ENCODE measurements around the gene ENKD1. TPM values are rescaled to one million over a fixed set of nuclear protein-coding genes. Genes with fewer than 3 reads are reported as not detected.

ENKD1 gene, protein sequence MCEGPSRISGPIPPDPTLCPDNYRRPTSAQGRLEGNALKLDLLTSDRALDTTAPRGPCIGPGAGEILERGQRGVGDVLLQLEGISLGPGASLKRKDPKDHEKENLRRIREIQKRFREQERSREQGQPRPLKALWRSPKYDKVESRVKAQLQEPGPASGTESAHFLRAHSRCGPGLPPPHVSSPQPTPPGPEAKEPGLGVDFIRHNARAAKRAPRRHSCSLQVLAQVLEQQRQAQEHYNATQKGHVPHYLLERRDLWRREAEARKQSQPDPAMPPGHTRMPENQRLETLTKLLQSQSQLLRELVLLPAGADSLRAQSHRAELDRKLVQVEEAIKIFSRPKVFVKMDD
- total RNA-seq, result 12.8 and 26.7 TPM in 2 replicates

DNA sequence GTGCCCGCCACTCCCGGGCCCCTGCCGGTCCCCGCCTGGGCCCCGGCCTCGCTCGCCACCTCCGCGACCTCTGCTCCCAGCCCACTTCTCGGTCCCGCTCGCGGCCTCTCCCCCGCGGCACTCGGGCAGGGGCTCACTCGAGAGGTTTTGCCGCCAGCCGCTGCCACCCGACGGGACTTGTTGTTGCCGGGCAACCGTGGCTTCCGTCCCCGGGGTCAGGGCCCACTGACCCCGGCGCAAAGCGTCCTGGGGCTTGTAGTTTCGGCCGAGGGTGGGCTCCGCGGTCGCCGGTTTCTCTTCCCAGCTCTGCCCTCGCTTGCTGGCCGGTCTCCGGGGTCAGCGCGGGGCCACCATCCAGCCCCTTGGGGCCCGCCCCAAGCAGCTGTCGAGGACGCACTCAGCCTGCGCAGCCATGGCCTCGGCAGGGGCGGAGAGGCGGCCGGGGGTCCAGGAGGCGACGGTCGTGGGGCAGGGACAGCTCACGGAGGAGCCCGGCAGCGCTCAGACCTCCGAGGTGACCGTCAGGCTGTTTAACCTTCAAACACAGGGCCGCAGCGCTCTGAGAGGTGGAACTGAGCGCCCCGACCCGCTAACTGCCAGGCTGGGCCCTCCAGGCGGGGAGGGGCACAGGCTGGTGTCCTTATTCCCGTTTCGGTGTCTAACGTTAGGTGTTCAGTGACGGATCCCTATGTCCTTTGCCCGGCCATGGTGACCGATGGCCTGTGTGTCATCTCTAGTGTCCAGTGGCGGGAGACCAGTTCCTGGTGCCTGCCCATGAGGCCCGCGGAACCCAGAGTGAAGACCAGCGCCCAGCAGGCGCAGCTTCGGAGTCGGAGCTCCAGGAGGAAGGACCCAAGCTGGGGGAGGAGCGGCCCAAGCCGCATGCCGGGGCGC, at the start of gene ENKD1, which contains the start of gene C16orf86:
ENKD1 (minus strand) TSS at position 192 of the 894 bp plus-strand sequence. CDS start 308 bp downstream, outside the sequence.
C16orf86 (plus strand) TSS at position 256 of the 894 bp plus-strand sequence; CDS start at position 413, 157 bp downstream.

DNA sequence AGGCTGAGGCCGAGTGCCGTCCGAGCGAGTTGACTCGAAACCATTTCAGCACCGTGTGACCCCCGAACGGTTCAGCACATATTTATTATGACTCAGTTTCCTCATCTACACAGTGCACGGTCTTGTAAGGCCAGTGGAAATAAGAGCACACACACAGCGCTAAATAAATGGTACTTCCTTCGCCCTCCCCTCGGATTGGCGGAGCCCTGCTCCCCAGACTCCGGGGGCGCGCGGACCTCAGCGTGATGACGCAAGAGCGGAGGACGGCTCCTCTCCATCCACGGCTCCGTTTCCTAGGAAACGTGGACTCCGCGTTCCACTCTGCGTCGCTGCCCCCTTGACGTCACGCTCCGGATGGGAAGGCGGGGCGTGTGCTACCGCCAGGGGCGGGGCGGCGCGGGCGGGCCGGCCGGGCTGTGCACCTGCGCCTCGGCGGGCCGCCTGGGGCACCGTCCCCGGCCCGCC, 6.0 kb downstream of the ENKD1 start, which contains the start of gene PARD6A:
PARD6A (plus strand) TSS at position 397 of the 465 bp plus-strand sequence. CDS start 79 bp downstream, outside the sequence.

DNA sequence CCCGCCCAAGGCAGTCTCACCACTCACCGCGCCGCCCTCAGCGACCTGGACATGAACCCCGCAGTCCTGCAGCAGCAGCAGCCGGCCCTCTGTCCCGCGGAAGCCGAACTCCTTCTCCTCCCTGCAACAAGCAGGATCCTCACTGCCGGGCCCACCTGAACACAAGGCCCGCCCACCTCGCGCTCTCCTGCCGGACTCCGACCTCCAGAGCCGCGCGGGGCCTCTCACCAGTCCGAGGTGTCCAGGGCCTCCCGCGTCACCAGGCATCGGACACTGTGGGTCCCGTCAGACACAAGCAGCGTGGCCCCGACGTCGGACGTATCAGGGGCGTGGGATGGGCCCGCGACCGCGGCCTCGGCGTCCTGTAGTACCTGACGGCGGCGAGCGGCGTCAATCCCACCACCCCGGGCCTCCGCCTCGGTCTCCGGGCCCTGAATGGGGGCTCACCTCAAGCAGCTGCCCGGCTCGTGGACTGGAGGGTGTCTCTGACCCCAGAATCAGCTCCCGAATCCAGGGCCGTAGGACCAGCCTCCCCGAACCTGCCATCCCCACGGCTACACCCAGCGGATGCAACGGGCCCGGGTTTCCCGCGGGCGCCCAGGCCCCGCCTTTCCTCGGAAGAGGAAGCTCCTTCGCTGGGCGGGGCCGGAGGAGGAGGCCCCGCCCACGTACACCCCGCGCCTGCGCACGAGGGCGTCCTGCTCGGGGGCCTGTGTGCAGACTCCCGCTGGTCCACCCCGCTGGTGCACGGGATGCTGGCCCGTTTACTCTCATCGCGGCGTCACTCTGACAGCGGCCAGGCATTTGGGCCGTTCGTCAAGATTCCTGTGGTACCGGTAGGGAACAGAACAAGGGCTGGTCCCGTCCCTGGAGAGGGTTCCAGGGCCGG, 6.6 kb downstream of the ENKD1 start, which contains the start of gene ACD:
ACD (minus strand) TSS at position 586 of the 889 bp plus-strand sequence; CDS start at position 546, 40 bp downstream.

Other genes with a start within 250 kb of the ENKD1 start
- gene HSD11B2, start 235.6 kb downstream of the ENKD1 start, total RNA-seq, result 2.7 TPM in 1 of 2 replicates, not detected in the other
- gene ATP6V0D1, start 185.6 kb downstream of the ENKD1 start, total RNA-seq, result 115 and 125 TPM in 2 replicates
- gene AGRP, start 183.2 kb downstream of the ENKD1 start, total RNA-seq, result not detected in 2 replicates
- 23.4 and 28.3 TPM in 2 replicates for gene RIPOR1, start 137.9 kb downstream of the ENKD1 start, total RNA-seq
- gene CTCF, start 104.2 kb downstream of the ENKD1 start, total RNA-seq, result 21.7 and 36.6 TPM in 2 replicates
- gene CARMIL2, start 21.6 kb downstream of the ENKD1 start, total RNA-seq, result 0.91 and 2.4 TPM in 2 replicates
- 27.3 and 27.9 TPM in 2 replicates for gene ACD, start 6.5 kb downstream of the ENKD1 start, total RNA-seq
- 0.16 and 1.7 TPM in 2 replicates for gene PARD6A, start 5.8 kb downstream of the ENKD1 start, total RNA-seq
- 2.3 and 11.7 TPM in 2 replicates for gene C16orf86, start 64 bp upstream of the ENKD1 start, total RNA-seq
- gene GFOD2, start 52.6 kb upstream of the ENKD1 start, total RNA-seq, result 9.3 and 12.3 TPM in 2 replicates
- gene RANBP10, start 139.8 kb upstream of the ENKD1 start, total RNA-seq, result 5.7 and 6.9 TPM in 2 replicates
- gene TSNAXIP1, start 140.1 kb upstream of the ENKD1 start, total RNA-seq, result 0.16 and 0.26 TPM in 2 replicates
- 35.8 and 51.5 TPM in 2 replicates for gene THAP11, start 175.6 kb upstream of the ENKD1 start, total RNA-seq
- 68.6 and 265 TPM in 2 replicates for gene NUTF2, start 180.2 kb upstream of the ENKD1 start, total RNA-seq
- 22.6 and 29.6 TPM in 2 replicates for gene CENPT, start 180.9 kb upstream of the ENKD1 start, total RNA-seq
- 41.2 and 50.0 TPM in 2 replicates for gene EDC4, start 206.3 kb upstream of the ENKD1 start, total RNA-seq
- gene NRN1L, start 218.1 kb upstream of the ENKD1 start, total RNA-seq, result 0.96 TPM in 1 of 2 replicates, not detected in the other
- gene PSKH1, start 226.5 kb upstream of the ENKD1 start, total RNA-seq, result 9.4 and 23.6 TPM in 2 replicates